Parietal lobe (tissue), 1 donor: Measurements from ENCODE around the gene CERCAM. TPM values are rescaled to one million over a fixed set of nuclear protein-coding genes. Genes with fewer than 3 reads are reported as not detected.

Experiments used
- total RNA-seq: library from RNA; depleted of rRNA; stranded (reverse); fragments of >200 nt; gene quantifications from one replicate; pipeline ENCODE4 v1.2.3, GENCODE V29; 2014

CERCAM gene
- 27.2 TPM for total RNA-seq

GRCh38 chr9:128420651-128421481 is at the start of gene CERCAM:
Gene CERCAM, plus strand, starts transcription at chr9:128420857. Its CDS starts 21 bp downstream, at chr9:128420878.

GRCh38 chr9:128455849-128456612 is 35.4 kb downstream of the CERCAM start, which contains the start of gene ODF2:
Gene ODF2, plus strand, starts transcription at chr9:128456006. Its CDS starts 86 bp downstream, at chr9:128456092.

Other genes starting within 250 kb of the CERCAM start
- 56.3 TPM for gene CIZ1, start 229.3 kb upstream of the CERCAM start, total RNA-seq
- gene DNM1, start 217.5 kb upstream of the CERCAM start, total RNA-seq: 145 TPM
- gene GOLGA2, start 144.8 kb upstream of the CERCAM start, total RNA-seq: 61.3 TPM
- 6.6 TPM for gene SWI5, start 144.6 kb upstream of the CERCAM start, total RNA-seq
- 18.8 TPM for gene TRUB2, start 98.4 kb upstream of the CERCAM start, total RNA-seq
- 43.5 TPM for gene COQ4, start 98.0 kb upstream of the CERCAM start, total RNA-seq
- 24.7 TPM for gene SLC27A4, start 80.3 kb upstream of the CERCAM start, total RNA-seq
- 16.0 TPM for gene URM1, start 49.5 kb upstream of the CERCAM start, total RNA-seq
- gene ODF2, start 35.1 kb downstream of the CERCAM start, total RNA-seq: 30.4 TPM
- gene GLE1, start 83.9 kb downstream of the CERCAM start, total RNA-seq: 23.8 TPM
- 1,743 TPM for gene SPTAN1, start 131.7 kb downstream of the CERCAM start, total RNA-seq
- 31.3 TPM for gene DYNC2I2, start 236.0 kb downstream of the CERCAM start, total RNA-seq